Hematopoietic multipotent progenitor cell (in vitro differentiated cells): ENCODE measurements around the gene CKS1B. TPM values are rescaled to one million over a fixed set of nuclear protein-coding genes. Genes with fewer than 3 reads are reported as not detected.
"Not testable (repeated sequence)": the region's sequence is repeated elsewhere in the genome, so short reads cannot be mapped to it uniquely, and the experiment has no call there.

Experiments used
- DNase-seq, 3 donors: peaks; one replicate each; pipeline ENCODE4 v3.0.0-alpha.2; 2011 to 2015; ENCODE audit warnings: low read depth in 2 of 3, low spot score in 2 of 3
- total RNA-seq: library from RNA; depleted of rRNA; stranded (reverse); fragments of >200 nt; gene quantifications from one replicate; pipeline ENCODE4 v1.2.3, GENCODE V29; 2012

The CKS1B gene
- total RNA-seq, 1 donor = 22.9 TPM

GRCh38 chr1:154962156-154962749, 12.2 kb upstream of the CKS1B start:
- DNase-seq = peak in 1 of 3 donors; percentile 52

DNA sequence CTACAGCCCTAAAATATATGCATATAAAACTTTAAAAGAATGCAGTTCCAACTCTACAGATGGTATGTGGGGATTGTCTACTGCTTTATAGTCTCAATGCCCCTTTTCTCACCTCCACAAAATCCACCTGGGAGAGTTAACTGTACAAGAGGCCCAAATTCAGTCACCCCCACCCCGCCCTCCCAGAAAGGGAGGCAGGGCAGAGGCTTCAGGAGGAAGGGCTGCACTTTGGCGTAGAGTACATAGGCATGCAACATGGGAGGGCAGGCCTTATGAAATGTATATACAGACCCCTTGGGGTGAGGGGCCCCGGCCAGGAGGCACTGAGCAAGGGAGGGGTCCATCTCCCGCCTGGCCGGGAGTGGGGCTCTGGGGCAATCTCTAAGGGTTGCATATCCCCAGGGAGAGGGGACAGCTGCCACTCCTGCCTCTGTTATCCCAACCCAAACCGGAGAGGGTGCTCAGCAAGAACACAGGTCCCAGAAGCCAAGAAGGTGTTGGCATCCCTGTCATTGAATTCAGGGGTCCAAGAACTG, 11.6 kb upstream of the CKS1B start:
- DNase-seq = no peak

DNA sequence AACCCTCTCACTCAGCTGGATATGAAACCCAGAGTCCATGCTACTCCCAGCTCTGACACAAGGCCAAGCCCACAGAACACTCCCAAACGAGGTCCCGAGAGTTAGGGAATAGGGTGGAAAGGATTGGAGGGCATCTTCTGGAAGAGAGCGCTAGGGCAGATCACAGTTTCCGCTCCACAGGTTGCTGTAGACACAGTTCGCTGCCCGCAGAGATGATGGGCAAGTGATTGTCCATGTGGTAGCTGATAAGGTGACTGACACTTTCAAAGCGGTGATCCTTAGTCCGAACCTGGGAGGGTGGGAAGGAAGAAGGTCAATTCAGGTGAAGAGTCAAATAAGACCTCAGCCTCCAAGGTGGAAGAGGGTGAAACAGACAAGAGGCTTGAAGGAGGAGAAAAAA, 10.8 kb upstream of the CKS1B start:
- DNase-seq = no peak

DNA sequence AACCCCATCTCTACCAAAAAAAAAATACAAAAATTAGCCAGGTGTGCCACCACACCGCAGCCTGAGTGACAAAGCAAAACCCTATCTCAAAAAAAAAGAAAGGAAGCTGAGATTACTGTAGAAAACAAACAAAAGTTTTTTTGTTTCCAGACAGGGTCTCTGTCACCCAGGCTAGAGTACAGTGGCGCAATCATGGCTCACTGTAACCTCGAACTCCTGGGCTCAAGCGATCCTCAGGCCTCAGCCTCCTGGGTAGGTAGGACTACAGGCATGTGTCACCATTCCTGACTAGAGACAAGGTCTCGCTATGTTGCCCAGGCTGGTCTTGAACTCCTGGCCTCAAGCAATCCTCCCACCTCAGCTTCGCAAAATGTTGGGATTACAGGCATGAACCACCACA, 10.1 kb upstream of the CKS1B start:
- DNase-seq = no peak

DNA sequence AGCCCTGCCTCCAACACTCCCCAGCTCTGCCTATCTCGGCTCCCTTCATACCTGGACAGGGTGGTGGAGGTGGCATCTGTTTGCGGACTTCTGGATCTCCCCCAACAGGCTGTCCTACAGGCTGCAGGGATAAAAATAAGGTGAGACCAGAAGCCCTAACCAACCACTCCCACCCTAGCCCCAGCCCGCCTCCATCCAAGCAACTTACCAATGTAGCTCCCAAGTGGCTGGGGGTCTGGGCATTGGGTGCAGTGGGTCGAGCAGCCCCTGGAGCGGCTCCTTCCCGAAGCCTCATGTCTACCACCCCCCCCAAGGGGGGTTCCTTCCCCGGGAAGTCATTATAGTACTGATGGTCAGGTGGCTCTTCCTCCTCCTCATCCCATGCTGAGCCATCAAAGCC, 8.4 kb upstream of the CKS1B start:
- no peak for DNase-seq

DNA sequence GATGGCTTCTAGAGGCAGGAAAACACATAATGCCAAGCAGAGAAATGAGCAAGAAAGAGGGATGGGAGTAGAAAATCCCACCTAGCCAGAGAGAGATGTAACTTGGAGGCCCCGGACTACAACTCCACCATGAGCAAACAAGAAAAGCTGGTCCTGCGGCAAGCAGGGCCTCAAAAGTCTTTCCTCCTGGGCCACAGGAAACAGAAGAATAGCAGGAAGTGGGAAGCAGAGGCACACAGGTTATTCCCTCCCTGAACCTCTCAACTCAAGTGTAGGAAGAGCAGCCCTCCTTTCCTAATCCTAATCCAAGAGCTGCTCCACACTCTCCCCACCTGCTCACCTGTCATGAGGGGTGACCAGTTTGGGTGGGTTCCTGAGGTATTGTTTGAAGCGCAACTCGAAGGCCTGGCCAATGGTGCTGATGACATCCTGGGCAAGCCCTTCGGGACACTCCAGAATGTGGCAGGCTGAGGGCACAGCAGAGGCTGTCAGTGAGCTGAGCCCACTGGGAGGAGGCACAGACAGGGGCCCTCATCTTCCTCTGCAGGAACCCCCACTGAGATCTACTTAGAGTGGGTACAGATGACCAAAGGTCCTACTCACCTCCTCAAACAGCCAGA, 7.0 kb upstream of the CKS1B start:
- no peak for DNase-seq

DNA sequence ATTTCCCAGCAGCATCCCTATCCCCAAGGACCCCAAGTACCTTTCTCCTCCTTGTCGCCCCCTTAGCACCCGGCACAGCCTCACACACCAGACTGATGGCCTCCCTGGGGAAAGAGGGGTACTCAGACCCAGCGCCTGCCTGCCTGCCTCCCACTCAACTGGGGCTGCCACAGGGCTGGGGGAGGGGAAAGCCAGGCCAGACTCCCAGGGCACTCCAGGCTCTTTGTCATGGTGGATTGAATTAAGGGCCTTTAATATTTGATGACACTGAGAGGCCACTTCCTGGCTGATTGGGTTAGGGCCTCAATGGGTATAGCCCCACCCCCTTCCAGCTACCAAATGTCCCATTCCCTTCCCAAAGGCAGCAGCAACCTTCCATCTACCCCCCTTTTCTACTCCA, 5.8 kb upstream of the CKS1B start:
- no peak for DNase-seq

GRCh38 chr1:154969246-154969645, 5.2 kb upstream of the CKS1B start:
- no peak for DNase-seq

- no peak for DNase-seq
Measured at GRCh38 chr1:154969860-154970452, 4.5 kb upstream of the CKS1B start.

- DNase-seq = peak in 2 of 3 donors; percentile 76 to 87
Measured at GRCh38 chr1:154970631-154971340, 3.7 kb upstream of the CKS1B start, which contains the start of gene SHC1. Gene SHC1 (minus strand): TSS chr1:154970747. CDS start chr1:154970526, 221 bp downstream.

DNA sequence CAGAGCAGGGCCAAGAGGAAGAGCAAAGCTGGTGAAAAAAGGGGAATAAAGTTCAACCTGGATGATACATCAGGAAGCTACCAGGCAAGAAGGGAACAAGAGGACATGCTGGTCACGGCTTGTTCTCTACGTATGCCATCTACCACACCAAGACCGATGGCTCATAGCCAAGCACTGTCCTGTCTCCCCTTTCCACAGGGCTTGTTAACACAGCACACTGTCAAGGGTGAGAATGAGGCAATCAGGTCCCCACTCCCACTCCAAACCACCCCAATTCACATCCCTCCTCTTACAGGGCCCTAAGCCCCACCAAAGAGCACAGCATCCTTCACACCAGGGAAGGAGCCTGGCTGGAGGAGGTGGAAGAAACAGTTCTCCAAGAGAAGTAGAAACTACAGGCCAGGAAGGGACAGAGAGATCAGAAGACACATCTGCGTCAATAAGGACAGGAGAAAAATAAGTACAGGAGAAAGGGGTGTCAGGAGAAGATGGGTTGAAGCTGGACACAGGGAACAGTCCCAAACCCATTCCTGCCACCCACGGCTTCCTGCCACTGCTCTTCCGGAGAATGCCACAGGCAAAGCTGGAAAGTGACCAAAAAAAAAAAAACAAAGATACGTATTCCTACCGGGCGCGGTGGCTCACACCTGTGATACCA, 3.0 kb upstream of the CKS1B start:
- no peak for DNase-seq

- no peak for DNase-seq
Measured at GRCh38 chr1:154972213-154972516, 2.3 kb upstream of the CKS1B start.

- no peak for DNase-seq
Measured at GRCh38 chr1:154972517-154973343, 1.8 kb upstream of the CKS1B start.

GRCh38 chr1:154973344-154974101, 958 bp upstream of the CKS1B start:
- DNase-seq = peak; percentile 76 to 97 (median 96)

DNA sequence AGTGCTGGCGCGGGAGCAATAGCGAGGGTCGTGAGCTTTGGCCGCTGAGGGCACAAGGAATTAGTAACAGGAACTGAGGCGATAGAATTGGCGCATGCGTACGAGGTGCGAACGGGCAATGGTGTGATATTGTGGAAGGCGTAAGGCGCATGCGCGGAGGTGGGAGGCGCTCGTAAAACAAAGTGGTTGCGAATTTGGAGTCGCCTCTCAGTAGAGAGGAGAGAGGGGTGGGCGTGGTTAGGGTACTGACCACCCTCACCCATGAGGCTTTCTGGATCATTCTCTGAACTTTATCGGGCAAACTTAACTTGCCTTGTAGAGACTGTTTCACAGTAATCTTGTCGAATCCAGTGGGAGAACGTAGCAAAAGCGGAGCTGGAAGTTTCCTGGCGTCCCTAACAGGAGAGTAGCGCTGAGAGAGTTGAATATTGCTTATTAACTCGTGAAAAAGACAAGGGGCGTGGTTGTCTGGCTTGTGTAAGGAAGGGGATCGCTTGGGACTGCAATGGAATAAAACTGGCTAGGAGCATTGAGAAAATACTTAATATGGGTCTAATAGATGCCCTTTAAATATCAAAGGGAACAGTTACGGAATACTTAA, 427 bp downstream of the CKS1B start:
- peak; percentile 97 to 99 (median 97) for DNase-seq

DNA sequence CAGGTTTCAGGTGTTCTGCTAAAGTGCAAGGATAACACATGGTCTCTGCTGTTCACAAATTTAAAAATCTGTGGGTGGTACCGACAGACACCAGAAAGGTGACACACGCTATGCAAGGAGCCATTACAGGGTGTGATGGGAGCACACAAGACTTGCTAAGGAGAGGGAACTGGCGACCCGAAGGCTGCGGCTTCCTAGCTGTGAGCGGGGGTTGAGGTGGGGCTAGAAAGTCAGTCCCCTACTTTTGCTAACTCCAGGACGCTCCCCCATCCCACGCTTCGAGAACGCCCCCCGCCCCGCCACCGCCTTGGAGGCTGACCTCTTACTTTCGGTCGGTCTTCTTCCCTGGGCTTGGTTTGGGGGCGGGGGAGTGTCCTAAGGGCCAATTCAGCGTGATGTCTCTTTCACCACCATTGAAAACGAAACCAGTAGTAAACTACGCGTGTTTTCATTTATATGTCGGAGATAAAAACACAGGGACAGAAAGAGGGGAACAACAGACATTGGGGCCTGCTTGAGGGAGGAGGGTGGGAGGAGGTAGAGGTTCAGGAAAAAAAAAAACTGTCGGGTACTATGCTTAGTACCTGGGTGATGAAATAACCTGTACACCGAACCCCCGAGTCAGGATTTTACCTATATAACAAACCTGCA, 1.1 kb downstream of the CKS1B start:
- peak in 2 of 3 donors; percentile 62 to 69 for DNase-seq

- not testable (repeated sequence) for DNase-seq
Measured at GRCh38 chr1:154977762-154978161, 3.3 kb downstream of the CKS1B start.

GRCh38 chr1:154978360-154978759, 3.9 kb downstream of the CKS1B start:
- DNase-seq = no peak
